Measurements from ENCODE around the gene POC1A.

GRCh38 chr3:52084954-52085680, 69.1 kb downstream of the POC1A start:
- no peak for TF ChIP-seq RAD21 (conservative IDR thresholded peaks at IDR 0.05)
- TF ChIP-seq EZH2 (IDR thresholded peaks at IDR 0.05; ENCODE audit: borderline replicate concordance, insufficient read depth, low read length, poor library complexity, severe bottlenecking) = no peak

Data from neural cell (in vitro differentiated cells).